ENCODE data around the gene PTPRN2.

GRCh38 chr7:158452331-158452730, 135.3 kb downstream of the PTPRN2 start:
- no peak for TF ChIP-seq RAD21 (IDR thresholded peaks at IDR 0.05; ENCODE audit: low read depth)
- TF ChIP-seq, protein P1, sequence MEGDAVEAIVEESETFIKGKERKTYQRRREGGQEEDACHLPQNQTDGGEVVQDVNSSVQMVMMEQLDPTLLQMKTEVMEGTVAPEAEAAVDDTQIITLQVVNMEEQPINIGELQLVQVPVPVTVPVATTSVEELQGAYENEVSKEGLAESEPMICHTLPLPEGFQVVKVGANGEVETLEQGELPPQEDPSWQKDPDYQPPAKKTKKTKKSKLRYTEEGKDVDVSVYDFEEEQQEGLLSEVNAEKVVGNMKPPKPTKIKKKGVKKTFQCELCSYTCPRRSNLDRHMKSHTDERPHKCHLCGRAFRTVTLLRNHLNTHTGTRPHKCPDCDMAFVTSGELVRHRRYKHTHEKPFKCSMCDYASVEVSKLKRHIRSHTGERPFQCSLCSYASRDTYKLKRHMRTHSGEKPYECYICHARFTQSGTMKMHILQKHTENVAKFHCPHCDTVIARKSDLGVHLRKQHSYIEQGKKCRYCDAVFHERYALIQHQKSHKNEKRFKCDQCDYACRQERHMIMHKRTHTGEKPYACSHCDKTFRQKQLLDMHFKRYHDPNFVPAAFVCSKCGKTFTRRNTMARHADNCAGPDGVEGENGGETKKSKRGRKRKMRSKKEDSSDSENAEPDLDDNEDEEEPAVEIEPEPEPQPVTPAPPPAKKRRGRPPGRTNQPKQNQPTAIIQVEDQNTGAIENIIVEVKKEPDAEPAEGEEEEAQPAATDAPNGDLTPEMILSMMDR (IDR thresholded peaks at IDR 0.05 in 2 of 3, conservative IDR thresholded peaks at IDR 0.05 in 1 of 3; ENCODE audit: borderline replicate concordance in 1 of 3, insufficient read depth in 1 of 3, low read depth in 2 of 3, low read length in 2 of 3): no peak
- TF ChIP-seq EZH2 (IDR thresholded peaks at IDR 0.05): no peak
- TF ChIP-seq POLR2A (IDR thresholded peaks at IDR 0.05; ENCODE audit: borderline replicate concordance, extremely low read depth, insufficient read depth, insufficient read length): no peak
- no peak for TF ChIP-seq POLR2AphosphoS5 (IDR thresholded peaks at IDR 0.05; ENCODE audit: low read depth, low read length)
- no peak for TF ChIP-seq YY1 (IDR thresholded peaks at IDR 0.05; ENCODE audit: extremely low read depth, insufficient replicate concordance, low read depth, low read length)
